GM13976 (cell line): ENCODE data around the gene TOMM34.

Experiments
- DNase-seq: peaks from one replicate; pipeline ENCODE4 v3.0.0; 2012; ENCODE audit warnings: low spot score
- CTCF ChIP-seq: IDR thresholded peaks from 2 replicates; pipeline ENCODE4 v1.5.1; 2012; ENCODE audit warnings: borderline replicate concordance, mild to moderate bottlenecking; ENCODE audit not compliant: insufficient read depth; ENCODE audit errors: extremely low read depth, missing control alignments, control extremely low read depth
- in situ Hi-C: fragments of 300-500 bp; cut with MboI; formaldehyde crosslinking; loops from one replicate; pipeline ENCODE4 v1.12.0; 2022; ENCODE audit warnings: low sequenced_read_pairs, mixed read lengths, inconsistent platforms; ENCODE audit not compliant: unreplicated experiment

TOMM34 gene

GRCh38 chr20:44990425-44990824 lies 30.2 kb upstream of the TOMM34 start:
- no peak for TF ChIP-seq CTCF
- no peak for DNase-seq
- in situ Hi-C loops, result no loop called here

GRCh38 chr20:44988631-44989171 lies 28.5 kb upstream of the TOMM34 start:
- no peak for DNase-seq
- TF ChIP-seq CTCF, result no peak
- in situ Hi-C loops, result no loop called here

GRCh38 chr20:44983093-44983674 lies 23.0 kb upstream of the TOMM34 start:
- no peak for TF ChIP-seq CTCF
- in situ Hi-C loops, result no loop called here
- DNase-seq, result no peak

GRCh38 chr20:44981736-44982406 lies 21.7 kb upstream of the TOMM34 start:
- DNase-seq, result no peak
- in situ Hi-C loops, result no loop called here
- no peak for TF ChIP-seq CTCF

GRCh38 chr20:44979090-44979621 lies 19.0 kb upstream of the TOMM34 start:
- TF ChIP-seq CTCF, result no peak
- peak; percentile 64 for DNase-seq
- in situ Hi-C loops, result no loop called here

GRCh38 chr20:44976698-44977097 lies 16.5 kb upstream of the TOMM34 start:
- in situ Hi-C loops, result no loop called here
- no peak for TF ChIP-seq CTCF
- no peak for DNase-seq

GRCh38 chr20:44973053-44973452 lies 12.9 kb upstream of the TOMM34 start:
- in situ Hi-C loops, result no loop called here
- DNase-seq, result no peak
- no peak for TF ChIP-seq CTCF
